Neutrophil (primary cell): ENCODE results near the gene SLC4A1.

ENCODE experiments used
- H3K27ac ChIP-seq: fragments of 200-600 bp; sonication (generic); 2 replicates; pipeline ENCODE4 v1.5.1; 2016; ENCODE audit warnings: mild to moderate bottlenecking, moderate library complexity
- H3K27me3 ChIP-seq: fragments of 200-600 bp; sonication (generic); 2 replicates; pipeline ENCODE4 v1.6.0; 2016; ENCODE audit warnings: mild to moderate bottlenecking
- H3K36me3 ChIP-seq: fragments of 200-600 bp; sonication (generic); 2 replicates; pipeline ENCODE4 v1.5.1; 2017
- H3K4me1 ChIP-seq, 2 experiments: fragments of 200-600 bp in 1 of 2; sonication (generic) in 1 of 2; 1 replicate in 1 of 2; 2 replicates in 1 of 2; pipeline versions ENCODE4 v1.5.1 to v1.6.1; 2013 to 2016; ENCODE audit warnings: low read depth in 1 of 2, low read length in 1 of 2, mild to moderate bottlenecking in 1 of 2, moderate library complexity in 1 of 2; ENCODE audit not compliant: control insufficient read depth in 1 of 2, insufficient read depth in 1 of 2
- H3K4me3 ChIP-seq, 2 experiments: fragments of 200-600 bp in 1 of 2; sonication (generic) in 1 of 2; 1 replicate in 1 of 2; 2 replicates in 1 of 2; pipeline ENCODE4 v1.5.1; 2013 to 2016; ENCODE audit warnings: low read depth in 1 of 2, low read length in 1 of 2, mild to moderate bottlenecking in 1 of 2, moderate library complexity in 1 of 2
- H3K9me3 ChIP-seq: fragments of 200-600 bp; sonication (generic); 2 replicates; pipeline ENCODE4 v1.5.1; 2016
- CTCF ChIP-seq: fragments of 200-600 bp; sonication (generic); IDR thresholded peaks from 2 replicates; pipeline ENCODE4 v1.5.1; 2016; ENCODE audit warnings: antibody characterized with exemption

SLC4A1 gene

GRCh38 chr17:44282264-44282663 lies 14.3 kb upstream of the SLC4A1 start:
- H3K36me3 ChIP-seq, result no peaks in the 10 kb centered on the region
- H3K9me3 ChIP-seq, result no peaks in the 10 kb centered on the region
- TF ChIP-seq CTCF, result no peak
- H3K4me1 ChIP-seq, result no peaks in the 10 kb centered on the region
- no peak overlapping the region for H3K4me3 ChIP-seq
- H3K27me3 ChIP-seq, result peaks cover 48% of the 10 kb centered on the region
- no peak overlapping the region for H3K27ac ChIP-seq

- no peaks in the 10 kb centered on the region for H3K4me1 ChIP-seq
- no peaks in the 10 kb centered on the region for H3K9me3 ChIP-seq
- H3K27ac ChIP-seq, result no peak overlapping the region
- H3K36me3 ChIP-seq, result no peaks in the 10 kb centered on the region
- H3K4me3 ChIP-seq, result no peak overlapping the region
- TF ChIP-seq CTCF, result no peak
- H3K27me3 ChIP-seq, result peaks cover 52% of the 10 kb centered on the region
Observed at GRCh38 chr17:44281570-44281969, 13.6 kb upstream of the SLC4A1 start.

- no peak overlapping the region for H3K27ac ChIP-seq
- no peaks in the 10 kb centered on the region for H3K36me3 ChIP-seq
- no peak for TF ChIP-seq CTCF
- H3K9me3 ChIP-seq, result no peaks in the 10 kb centered on the region
- H3K4me3 ChIP-seq, result no peak overlapping the region
- no peaks in the 10 kb centered on the region for H3K4me1 ChIP-seq
- H3K27me3 ChIP-seq, result peaks cover 49% of the 10 kb centered on the region
Observed at GRCh38 chr17:44280392-44280937, 12.5 kb upstream of the SLC4A1 start.

GRCh38 chr17:44279666-44280391 lies 11.9 kb upstream of the SLC4A1 start:
- H3K9me3 ChIP-seq, result no peaks in the 10 kb centered on the region
- H3K27me3 ChIP-seq, result peaks cover 56% of the 10 kb centered on the region
- no peaks in the 10 kb centered on the region for H3K4me1 ChIP-seq
- H3K27ac ChIP-seq, result no peak overlapping the region
- no peaks in the 10 kb centered on the region for H3K36me3 ChIP-seq
- H3K4me3 ChIP-seq, result no peak overlapping the region
- TF ChIP-seq CTCF, result no peak

- Histone ChIP-seq H3K27me3 (peaks cover 61% of the 10 kb centered on the region), H3K27ac (no peak overlapping the region), H3K36me3 (no peaks in the 10 kb centered on the region), H3K4me1 (no peaks in the 10 kb centered on the region), H3K9me3 (no peaks in the 10 kb centered on the region), H3K4me3 (no peak overlapping the region)
- no peak for TF ChIP-seq CTCF
Observed at GRCh38 chr17:44279346-44279665, 11.4 kb upstream of the SLC4A1 start.
